Inferior parietal cortex (tissue), 1 donor: ENCODE results near the gene PPT2.
"Not testable (repeated sequence)": the region's sequence is repeated elsewhere in the genome, so short reads cannot be mapped to it uniquely, and the experiment has no call there.

Experiments used
- DNase-seq: peaks from one replicate; pipeline ENCODE4 v3.0.0-alpha.2; 2016; ENCODE audit errors: extremely low spot score

PPT2 gene

GRCh38 chr6:32204268-32204715, 50.4 kb downstream of the PPT2 start:
- DNase-seq: no peak

GRCh38 chr6:32208996-32209395, 55.1 kb downstream of the PPT2 start:
- DNase-seq: no peak

GRCh38 chr6:32210191-32210601, 56.3 kb downstream of the PPT2 start:
- no peak for DNase-seq

- DNase-seq: not testable (repeated sequence)
Observed at GRCh38 chr6:32211432-32211831, 57.5 kb downstream of the PPT2 start.

- DNase-seq: no peak
Observed at GRCh38 chr6:32212076-32212760, 58.3 kb downstream of the PPT2 start.
